Adrenal gland (tissue), 5 donors: ENCODE measurements around the gene FGFRL1.

Experiments used
- POLR2A ChIP-seq, 2 donors: fragments of 450-650 bp; IDR thresholded peaks; one replicate each; pipeline ENCODE4 v1.6.1; 2017; ENCODE audit warnings: antibody characterized with exemption in 2 of 2, mild to moderate bottlenecking in 2 of 2, moderate library complexity in 1 of 2
- TF ChIP-seq, protein P1 (sequence below), 6 experiments: fragments of 450-650 bp in 4 of 6; fragments of 200-600 bp in 2 of 6; sonication (generic) in 1 of 6; IDR thresholded peaks; 1 replicate in 5 of 6; 2 replicates in 1 of 6; pipeline versions ENCODE4 v1.5.1 to v1.8.0; 2016 to 2021; ENCODE audit warnings: antibody characterized with exemption in 6 of 6, mild to moderate bottlenecking in 2 of 6, moderate library complexity in 1 of 6
- donor health status: DM: no; HTN: no; CAD: no.

DNA sequence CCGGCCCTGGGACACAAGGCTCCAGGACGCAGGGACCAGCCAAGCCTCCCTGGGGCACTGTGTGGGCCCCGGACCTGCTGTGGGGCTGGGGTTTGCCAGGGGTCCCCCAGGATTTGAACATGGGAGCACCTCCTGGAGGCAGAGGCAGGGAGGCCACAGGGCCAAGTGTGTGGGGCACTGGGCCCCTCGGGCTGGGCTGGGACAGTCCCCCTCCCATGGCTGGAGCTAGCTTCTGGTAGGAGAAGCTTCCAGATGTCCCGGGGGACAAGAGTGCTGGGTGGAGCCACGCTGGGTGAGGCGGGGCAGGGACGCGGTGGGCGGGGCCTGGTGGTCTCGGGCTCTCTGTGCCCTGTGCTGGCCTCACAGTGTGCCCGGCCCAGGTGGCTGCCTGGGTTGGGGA is 18.6 kb downstream of the FGFRL1 start:
- TF ChIP-seq, protein P1, sequence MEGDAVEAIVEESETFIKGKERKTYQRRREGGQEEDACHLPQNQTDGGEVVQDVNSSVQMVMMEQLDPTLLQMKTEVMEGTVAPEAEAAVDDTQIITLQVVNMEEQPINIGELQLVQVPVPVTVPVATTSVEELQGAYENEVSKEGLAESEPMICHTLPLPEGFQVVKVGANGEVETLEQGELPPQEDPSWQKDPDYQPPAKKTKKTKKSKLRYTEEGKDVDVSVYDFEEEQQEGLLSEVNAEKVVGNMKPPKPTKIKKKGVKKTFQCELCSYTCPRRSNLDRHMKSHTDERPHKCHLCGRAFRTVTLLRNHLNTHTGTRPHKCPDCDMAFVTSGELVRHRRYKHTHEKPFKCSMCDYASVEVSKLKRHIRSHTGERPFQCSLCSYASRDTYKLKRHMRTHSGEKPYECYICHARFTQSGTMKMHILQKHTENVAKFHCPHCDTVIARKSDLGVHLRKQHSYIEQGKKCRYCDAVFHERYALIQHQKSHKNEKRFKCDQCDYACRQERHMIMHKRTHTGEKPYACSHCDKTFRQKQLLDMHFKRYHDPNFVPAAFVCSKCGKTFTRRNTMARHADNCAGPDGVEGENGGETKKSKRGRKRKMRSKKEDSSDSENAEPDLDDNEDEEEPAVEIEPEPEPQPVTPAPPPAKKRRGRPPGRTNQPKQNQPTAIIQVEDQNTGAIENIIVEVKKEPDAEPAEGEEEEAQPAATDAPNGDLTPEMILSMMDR (IDR thresholded peaks at IDR 0.05), result no peak
- no peak for TF ChIP-seq POLR2A (IDR thresholded peaks at IDR 0.05)
